Fibroblast of lung (primary cell): ENCODE data around the gene TEX2.

Source experiments
- EZH2 ChIP-seq: IDR thresholded peaks from 2 replicates; pipeline ENCODE4 v1.5.1; 2012; ENCODE audit warnings: low read length, control low read depth, mild to moderate bottlenecking; ENCODE audit errors: missing control alignments
- TF ChIP-seq, protein P1 (sequence below), 2 donors: IDR thresholded peaks in 1 of 2; conservative IDR thresholded peaks in 1 of 2; 1 replicate in 1 of 2; 2 replicates in 1 of 2; pipeline ENCODE4 v1.5.1; 2011 to 2012; ENCODE audit warnings: low read length in 2 of 2, control low read depth in 1 of 2, inconsistent platforms in 1 of 2, low read depth in 1 of 2, mild to moderate bottlenecking in 1 of 2

DNA sequence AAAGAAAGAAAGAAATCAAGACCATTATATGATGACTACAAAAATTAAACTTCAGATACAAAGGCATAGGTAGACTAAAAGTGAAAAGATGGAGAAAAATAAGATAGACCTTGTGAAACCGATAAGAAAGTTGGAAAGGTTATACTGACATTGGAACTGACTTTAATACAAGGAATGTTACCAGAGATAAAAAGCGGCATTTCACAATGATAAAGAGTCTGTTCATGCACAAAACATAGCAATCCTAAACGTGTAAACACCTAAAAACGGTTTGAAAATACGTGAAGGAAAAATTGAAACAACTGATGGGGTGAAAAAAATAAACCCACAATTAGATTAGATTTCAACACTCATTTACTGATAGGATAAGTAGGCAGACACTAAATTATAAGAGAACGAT, 123.5 kb downstream of the TEX2 start:
- TF ChIP-seq, protein P1, sequence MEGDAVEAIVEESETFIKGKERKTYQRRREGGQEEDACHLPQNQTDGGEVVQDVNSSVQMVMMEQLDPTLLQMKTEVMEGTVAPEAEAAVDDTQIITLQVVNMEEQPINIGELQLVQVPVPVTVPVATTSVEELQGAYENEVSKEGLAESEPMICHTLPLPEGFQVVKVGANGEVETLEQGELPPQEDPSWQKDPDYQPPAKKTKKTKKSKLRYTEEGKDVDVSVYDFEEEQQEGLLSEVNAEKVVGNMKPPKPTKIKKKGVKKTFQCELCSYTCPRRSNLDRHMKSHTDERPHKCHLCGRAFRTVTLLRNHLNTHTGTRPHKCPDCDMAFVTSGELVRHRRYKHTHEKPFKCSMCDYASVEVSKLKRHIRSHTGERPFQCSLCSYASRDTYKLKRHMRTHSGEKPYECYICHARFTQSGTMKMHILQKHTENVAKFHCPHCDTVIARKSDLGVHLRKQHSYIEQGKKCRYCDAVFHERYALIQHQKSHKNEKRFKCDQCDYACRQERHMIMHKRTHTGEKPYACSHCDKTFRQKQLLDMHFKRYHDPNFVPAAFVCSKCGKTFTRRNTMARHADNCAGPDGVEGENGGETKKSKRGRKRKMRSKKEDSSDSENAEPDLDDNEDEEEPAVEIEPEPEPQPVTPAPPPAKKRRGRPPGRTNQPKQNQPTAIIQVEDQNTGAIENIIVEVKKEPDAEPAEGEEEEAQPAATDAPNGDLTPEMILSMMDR (conservative IDR thresholded peaks at IDR 0.05 in 1 of 2, IDR thresholded peaks at IDR 0.05 in 1 of 2; ENCODE audit: low read depth in 1 of 2, low read length in 2 of 2) = no peak
- TF ChIP-seq EZH2 = no peak
